HCT116 (cell line): ENCODE data around the gene MESP2. TPM values are rescaled to one million over a fixed set of nuclear protein-coding genes. Genes with fewer than 3 reads are reported as not detected.
A peak's percentile ranks its signal among the peaks of the same experiment; 100 is the strongest.
"Not testable (repeated sequence)": the region's sequence is repeated elsewhere in the genome, so short reads cannot be mapped to it uniquely, and the experiment has no call there.

Source experiments
- ATAC-seq: fragments of 200-7000 bp; cut with Tn5 transposase; 2 replicates; pipeline ENCODE4 v1.9.1; 2020; ENCODE audit warnings: mild to moderate bottlenecking, moderate library complexity
- BruUV-seq: library from RNA; stranded (reverse); fragments of 400-500 nt; replicated peaks from 2 replicates; lab custom pipeline; 2021; lab: Mats Ljungman, UMichigan
- CTCF ChIA-PET: fragments of 300-600 bp; sonication (Branson Sonifier 250); formaldehyde crosslinking; loops from one replicate; lab custom pipeline; 2021; ENCODE audit warnings: antibody characterized with exemption; lab: Charles Lee
- POLR2A ChIA-PET: fragments of 300-600, 350-600 bp; sonication (Branson Sonifier 250); formaldehyde crosslinking; loops from one replicate; lab custom pipeline; 2021; ENCODE audit warnings: antibody characterized with exemption; lab: Charles Lee
- RAD21 ChIA-PET, 2 experiments: fragments of 300-600 bp; sonication (Branson Sonifier 250); formaldehyde crosslinking; loops; one replicate each; lab custom pipeline; 2023; ENCODE audit warnings: low total read pairs in 2 of 2; ENCODE audit not compliant: uncharacterized antibody in 2 of 2, unreplicated experiment in 2 of 2, low non-redundant PET in 1 of 2; lab: Charles Lee
- DNase-seq: peaks from one replicate; pipeline ENCODE4 v3.0.0-alpha.2; 2010; ENCODE audit warnings: low read depth, low spot score
- H2AFZ ChIP-seq: fragments of 200-600 bp; shearing (Covaris generic), sonication (generic); 2 replicates; pipeline ENCODE4 v1.6.1; 2017; ENCODE audit warnings: low read depth, mixed run types, mixed read lengths, antibody characterized with exemption, low read length; ENCODE audit not compliant: poor library complexity, severe bottlenecking
- H3K27ac ChIP-seq: 2 replicates; pipeline ENCODE4 v1.5.1; 2012; ENCODE audit warnings: low read depth, low read length
- H3K27me3 ChIP-seq: fragments of 200-600 bp; sonication (generic); 2 replicates; pipeline ENCODE4 v1.6.1; 2016; ENCODE audit warnings: mixed run types, low read length, mixed read lengths; ENCODE audit not compliant: insufficient read depth
- H3K36me3 ChIP-seq, 2 experiments: fragments of 200-500 bp in 1 of 2; fragments of 200-600 bp in 1 of 2; sonication (Bioruptor generic) in 1 of 2; sonication (generic) in 1 of 2; 2 replicates each; pipeline versions ENCODE4 v1.5.1 to v1.6.1; 2014 to 2016; ENCODE audit warnings: low read length in 2 of 2, inconsistent platforms in 1 of 2, mixed read lengths in 1 of 2, mixed run types in 1 of 2; ENCODE audit not compliant: insufficient read depth in 2 of 2, control insufficient read depth in 1 of 2
- H3K4me1 ChIP-seq, 2 experiments: fragments of 200-600 bp in 1 of 2; sonication (generic) in 1 of 2; 2 replicates each; pipeline versions ENCODE4 v1.5.1 to v1.6.1; 2012 to 2017; ENCODE audit warnings: low read length in 2 of 2, inconsistent platforms in 1 of 2, mild to moderate bottlenecking in 1 of 2, mixed read lengths in 1 of 2, mixed run types in 1 of 2, moderate library complexity in 1 of 2; ENCODE audit not compliant: insufficient read depth in 2 of 2, control insufficient read depth in 1 of 2
- H3K4me2 ChIP-seq: fragments of 200-600 bp; sonication (generic); 2 replicates; pipeline ENCODE4 v1.6.1; 2017; ENCODE audit warnings: mixed run types, low read length, mixed read lengths
- H3K4me3 ChIP-seq, 2 experiments: fragments of 200-600 bp in 1 of 2; sonication (generic) in 1 of 2; replicated peaks in 1 of 2; 2 replicates each; pipeline ENCODE4 v1.5.1; 2011 to 2016; ENCODE audit warnings: low read length in 2 of 2, control low read depth in 1 of 2, low read depth in 1 of 2, mild to moderate bottlenecking in 1 of 2, mixed read lengths in 1 of 2, mixed run types in 1 of 2
- H3K79me2 ChIP-seq: fragments of 200-600 bp; sonication (generic); 2 replicates; pipeline ENCODE4 v1.6.1; 2017; ENCODE audit warnings: mild to moderate bottlenecking, mixed run types, low read length, moderate library complexity, mixed read lengths; ENCODE audit not compliant: insufficient read depth
- H3K9ac ChIP-seq: fragments of 200-600 bp; sonication (generic); 2 replicates; pipeline ENCODE4 v1.6.1; 2016; ENCODE audit warnings: low read length, mixed read lengths
- H3K9me2 ChIP-seq: fragments of 200-600 bp; sonication (generic), shearing (Covaris generic); 2 replicates; pipeline ENCODE4 v1.6.1; 2017; ENCODE audit warnings: mixed run types, mild to moderate bottlenecking, moderate library complexity; ENCODE audit not compliant: insufficient read depth
- H3K9me3 ChIP-seq, 2 experiments: fragments of 200-500 bp in 1 of 2; fragments of 200-600 bp in 1 of 2; sonication (Bioruptor generic) in 1 of 2; sonication (generic) in 1 of 2; 2 replicates each; pipeline ENCODE4 v1.6.1; 2014 to 2017; ENCODE audit warnings: low read length in 2 of 2, mixed read lengths in 2 of 2, inconsistent platforms in 1 of 2, low read depth in 1 of 2, mild to moderate bottlenecking in 1 of 2, mixed run types in 1 of 2, moderate library complexity in 1 of 2; ENCODE audit not compliant: control insufficient read depth in 1 of 2, insufficient read depth in 1 of 2
- H4K20me1 ChIP-seq: fragments of 200-600 bp; sonication (generic), shearing (Covaris generic); 2 replicates; pipeline ENCODE4 v1.6.1; 2017; ENCODE audit warnings: mixed run types, mild to moderate bottlenecking, moderate library complexity; ENCODE audit not compliant: insufficient read depth
- CBX3 ChIP-seq: IDR thresholded peaks from 2 replicates; pipeline ENCODE4 v1.6.1; 2012; ENCODE audit warnings: low read depth
- ELF1 ChIP-seq: IDR thresholded peaks from 2 replicates; pipeline ENCODE4 v1.6.1; 2012; ENCODE audit warnings: low read depth, borderline replicate concordance
- EZH2 ChIP-seq: fragments of 200-600 bp; sonication (generic); IDR thresholded peaks from 2 replicates; pipeline ENCODE4 v1.6.1; 2017; ENCODE audit warnings: antibody characterized with exemption, mixed run types
- FOSL1 ChIP-seq: IDR thresholded peaks from 2 replicates; pipeline ENCODE4 v1.6.1; 2012; ENCODE audit warnings: low read depth
- JUND ChIP-seq: IDR thresholded peaks from 2 replicates; pipeline ENCODE4 v1.6.1; 2012
- POLR2AphosphoS5 ChIP-seq: IDR thresholded peaks from 2 replicates; pipeline ENCODE4 v1.6.1; 2011; ENCODE audit warnings: mild to moderate bottlenecking, low read depth, low read length, moderate library complexity
- RAD21 ChIP-seq: IDR thresholded peaks from 2 replicates; pipeline ENCODE4 v1.6.1; 2012; ENCODE audit warnings: low read depth, mild to moderate bottlenecking
- SIN3A ChIP-seq: IDR thresholded peaks from 2 replicates; pipeline ENCODE4 v1.6.1; 2012; ENCODE audit warnings: low read depth
- SP1 ChIP-seq: IDR thresholded peaks from 2 replicates; pipeline ENCODE4 v1.6.1; 2012; ENCODE audit warnings: low read depth
- TCF7L2 ChIP-seq: IDR thresholded peaks from 2 replicates; pipeline ENCODE4 v1.7.0; 2011; ENCODE audit warnings: borderline replicate concordance, inconsistent platforms; ENCODE audit not compliant: insufficient read depth, insufficient read length; ENCODE audit errors: extremely low read depth
- YY1 ChIP-seq: IDR thresholded peaks from 2 replicates; pipeline ENCODE4 v1.6.1; 2011; ENCODE audit warnings: low read length, low read depth, moderate library complexity, mild to moderate bottlenecking; ENCODE audit not compliant: insufficient replicate concordance; ENCODE audit errors: extremely low read depth
- ZFX ChIP-seq: fragments of 450-650 bp; IDR thresholded peaks from 2 replicates; pipeline ENCODE4 v1.6.1; 2017
- ZNF274 ChIP-seq: fragments of 200-500 bp; sonication (Bioruptor generic); IDR thresholded peaks from 2 replicates; pipeline ENCODE4 v1.6.1; 2014; ENCODE audit warnings: mild to moderate bottlenecking, low read depth, low read length, inconsistent platforms
- intact Hi-C: fragments of 100-400 bp; cut with micrococcal nuclease; formaldehyde crosslinking; loops from 2 replicates; pipeline ENCODE4 v1.10.0; 2022
- total RNA-seq: library from RNA; stranded (reverse); gene quantifications from one replicate; pipeline ENCODE4 v1.2.1, GENCODE V29; 2021; ENCODE audit not compliant: unreplicated experiment
- TF ChIP-seq, protein P1 (sequence below): IDR thresholded peaks from 2 replicates; pipeline ENCODE4 v1.6.1; 2012
- TF ChIP-seq, protein P2 (sequence below): IDR thresholded peaks from 2 replicates; pipeline ENCODE4 v1.6.1; 2012
- TF ChIP-seq, protein P3 (sequence below), 3 experiments: fragments of 200-600 bp in 1 of 3; sonication (generic) in 1 of 3; IDR thresholded peaks in 2 of 3; conservative IDR thresholded peaks in 1 of 3; 2 replicates each; pipeline ENCODE4 v1.5.1; 2012 to 2017; ENCODE audit warnings: low read depth in 2 of 3, low read length in 2 of 3, antibody characterized with exemption in 1 of 3, borderline replicate concordance in 1 of 3, control low read depth in 1 of 3, mild to moderate bottlenecking in 1 of 3, mixed read lengths in 1 of 3, mixed run types in 1 of 3, moderate library complexity in 1 of 3; ENCODE audit not compliant: insufficient read depth in 1 of 3

The MESP2 gene
- total RNA-seq, 1 experiment from 2014 or later, result 0.20 TPM

DNA sequence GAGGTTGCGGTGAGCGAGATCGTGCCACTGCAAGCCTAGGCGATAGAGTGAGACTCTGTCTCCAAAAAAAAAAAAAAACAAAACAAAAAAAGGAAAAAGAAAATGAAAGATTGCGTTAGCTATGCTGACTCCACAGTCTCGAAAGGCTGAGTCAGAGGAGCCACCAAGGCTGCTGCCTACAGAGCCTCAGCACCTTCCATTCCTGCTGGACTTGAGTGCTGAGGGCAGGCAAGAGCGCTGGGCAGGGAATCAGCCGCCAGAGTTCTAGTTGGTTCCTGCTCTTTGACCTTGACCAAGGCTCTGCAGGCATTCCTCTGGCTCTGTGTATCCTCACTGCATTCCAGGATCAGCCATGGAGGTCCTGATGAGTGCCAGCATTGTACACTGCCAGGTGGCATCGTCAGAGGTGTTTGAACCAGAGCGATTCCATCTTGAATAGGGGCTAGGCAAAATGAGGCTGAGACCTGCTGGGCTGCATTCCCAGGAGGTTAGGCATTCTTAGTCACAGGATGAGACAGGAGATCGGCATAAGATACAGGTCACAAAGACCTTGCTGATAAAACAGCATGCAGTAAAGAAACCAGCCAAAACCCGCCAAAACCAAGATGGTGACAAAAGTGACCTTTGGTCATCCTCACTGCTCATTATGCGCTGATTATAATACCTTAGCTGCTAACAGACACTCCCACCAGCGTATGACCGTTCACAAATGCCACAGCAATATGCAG lies 5.9 kb downstream of the MESP2 start:
- BruUV-seq, result no TSS peak
- Histone ChIP-seq H3K9ac (peak overlapping the region; percentile 21; the same call in 1 of the 2 replicates), H3K27me3 (no peaks in the 10 kb centered on the region), H3K79me2 (no peaks in the 10 kb centered on the region), H3K4me3 (no peak overlapping the region), H2AFZ (no peak overlapping the region), H3K36me3 (no peaks in the 10 kb centered on the region), H3K4me2 (peak overlapping the region; percentile 65), H4K20me1 (no peaks in the 10 kb centered on the region), H3K27ac (no peak overlapping the region; the same call in 1 of the 2 replicates), H3K9me3 (no peaks in the 10 kb centered on the region), H3K9me2 (no peaks in the 10 kb centered on the region), H3K4me1 (peaks cover 8 to 64% of the 10 kb centered on the region in 2 experiments; a peak in 3 of 4 replicates)
- RAD21 ChIA-PET, result no interaction called here
- DNase-seq (peak; percentile 39), ATAC-seq (peak; percentile 71)
- intact Hi-C loops, result no loop called here
- CTCF ChIA-PET, result interaction anchor here (1.1 to 1.4 kb wide), 2 partner anchors 9 to 21 kb away, joined by 3 to 5 read pairs; no protein-coding TSS in a partner anchor
- TF ChIP-seq FOSL1 (peak; percentile 85), CBX3 (peak; percentile 95; the same call in 1 of the 2 replicates), EZH2 (no peak), TCF7L2 (no peak), RAD21 (no peak; the same call in 1 of the 2 replicates), ZNF274 (no peak), SIN3A (no peak), ELF1 (no peak), JUND (peak; percentile 79), SP1 (peak; percentile 83), YY1 (peak; percentile 80), POLR2AphosphoS5 (no peak), ZFX (no peak)
- TF ChIP-seq, protein P1, sequence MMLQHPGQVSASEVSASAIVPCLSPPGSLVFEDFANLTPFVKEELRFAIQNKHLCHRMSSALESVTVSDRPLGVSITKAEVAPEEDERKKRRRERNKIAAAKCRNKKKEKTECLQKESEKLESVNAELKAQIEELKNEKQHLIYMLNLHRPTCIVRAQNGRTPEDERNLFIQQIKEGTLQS, result no peak
- TF ChIP-seq, protein P2, sequence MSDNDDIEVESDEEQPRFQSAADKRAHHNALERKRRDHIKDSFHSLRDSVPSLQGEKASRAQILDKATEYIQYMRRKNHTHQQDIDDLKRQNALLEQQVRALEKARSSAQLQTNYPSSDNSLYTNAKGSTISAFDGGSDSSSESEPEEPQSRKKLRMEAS, result peak; percentile 90
- TF ChIP-seq, protein P3, sequence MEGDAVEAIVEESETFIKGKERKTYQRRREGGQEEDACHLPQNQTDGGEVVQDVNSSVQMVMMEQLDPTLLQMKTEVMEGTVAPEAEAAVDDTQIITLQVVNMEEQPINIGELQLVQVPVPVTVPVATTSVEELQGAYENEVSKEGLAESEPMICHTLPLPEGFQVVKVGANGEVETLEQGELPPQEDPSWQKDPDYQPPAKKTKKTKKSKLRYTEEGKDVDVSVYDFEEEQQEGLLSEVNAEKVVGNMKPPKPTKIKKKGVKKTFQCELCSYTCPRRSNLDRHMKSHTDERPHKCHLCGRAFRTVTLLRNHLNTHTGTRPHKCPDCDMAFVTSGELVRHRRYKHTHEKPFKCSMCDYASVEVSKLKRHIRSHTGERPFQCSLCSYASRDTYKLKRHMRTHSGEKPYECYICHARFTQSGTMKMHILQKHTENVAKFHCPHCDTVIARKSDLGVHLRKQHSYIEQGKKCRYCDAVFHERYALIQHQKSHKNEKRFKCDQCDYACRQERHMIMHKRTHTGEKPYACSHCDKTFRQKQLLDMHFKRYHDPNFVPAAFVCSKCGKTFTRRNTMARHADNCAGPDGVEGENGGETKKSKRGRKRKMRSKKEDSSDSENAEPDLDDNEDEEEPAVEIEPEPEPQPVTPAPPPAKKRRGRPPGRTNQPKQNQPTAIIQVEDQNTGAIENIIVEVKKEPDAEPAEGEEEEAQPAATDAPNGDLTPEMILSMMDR (IDR thresholded peaks at IDR 0.05 in 2 of 3, conservative IDR thresholded peaks at IDR 0.05 in 1 of 3; ENCODE audit: borderline replicate concordance in 1 of 3, insufficient read depth in 1 of 3, low read depth in 2 of 3, low read length in 2 of 3), result no peak
- TF ChIP-seq, all 23 proteins: peak for 6
- POLR2A ChIA-PET, result no interaction called here

DNA sequence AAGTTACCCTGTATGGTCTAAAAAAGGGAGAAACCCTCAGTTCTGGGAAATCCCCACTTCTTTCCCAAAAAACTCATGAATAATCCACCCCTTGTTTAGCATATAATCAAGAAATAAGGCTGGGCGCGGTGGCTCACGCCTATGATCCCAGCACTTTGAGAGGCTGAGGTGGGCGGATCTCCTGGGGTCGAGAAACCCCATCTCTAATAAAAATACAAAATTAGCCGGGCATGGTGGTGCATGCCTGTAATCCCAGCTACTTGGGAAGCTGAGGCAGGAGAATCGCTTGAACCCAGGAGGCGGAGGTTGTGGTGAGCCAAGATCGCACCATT lies 6.5 kb downstream of the MESP2 start:
- CTCF ChIA-PET, result interaction anchor here (1.1 kb wide), 1 partner anchor 9 kb away, joined by 3 read pairs; no protein-coding TSS in a partner anchor

More for the DNA sequence above, 6.5 kb downstream of the MESP2 start:
- H3K9me3 ChIP-seq, H3K4me3 ChIP-seq, H3K79me2 ChIP-seq, H3K9me2 ChIP-seq, BruUV-seq, RAD21 ChIA-PET, POLR2A ChIA-PET, H3K27me3 ChIP-seq, DNase-seq, H3K36me3 ChIP-seq, H4K20me1 ChIP-seq, H2AFZ ChIP-seq, ATAC-seq, intact Hi-C loops, H3K9ac ChIP-seq, H3K27ac ChIP-seq: not testable (repeated sequence)
- H3K4me1 ChIP-seq, result peaks cover 8 to 59% of the 10 kb centered on the region in 2 experiments; a peak in 3 of 4 replicates
- peak overlapping the region; percentile 65 for H3K4me2 ChIP-seq
